Muscle of leg (tissue), 11 donors: Measurements from ENCODE around the gene TAF10. TPM values are rescaled to one million over a fixed set of nuclear protein-coding genes. Genes with fewer than 3 reads are reported as not detected.

Source experiments
- DNase-seq: peaks from one replicate; pipeline ENCODE4 v3.0.0; 2013
- H3K27ac ChIP-seq: one replicate; pipeline ENCODE4 v1.5.1; 2013; ENCODE audit warnings: mild to moderate bottlenecking, low read length, control low read depth
- H3K27me3 ChIP-seq: one replicate; pipeline ENCODE4 v1.6.1; 2013; ENCODE audit warnings: low read length; ENCODE audit not compliant: control insufficient read depth, insufficient read depth
- H3K36me3 ChIP-seq: one replicate; pipeline ENCODE4 v1.6.1; 2013; ENCODE audit warnings: low read length; ENCODE audit not compliant: control insufficient read depth, insufficient read depth
- H3K4me1 ChIP-seq: one replicate; pipeline ENCODE4 v1.6.1; 2013; ENCODE audit warnings: low read length; ENCODE audit not compliant: control insufficient read depth, insufficient read depth
- H3K4me3 ChIP-seq: one replicate; pipeline ENCODE4 v1.5.1; 2013; ENCODE audit warnings: low read length, control low read depth
- H3K9me3 ChIP-seq: replicated peaks from 2 replicates; pipeline ENCODE4 v1.6.1; 2013; ENCODE audit warnings: low read depth, low read length; ENCODE audit not compliant: control insufficient read depth
- WGBS: methylation state at CpG from one replicate; pipeline ENCODE4 v1.1.5; 2013; ENCODE audit warnings: missing lambda C conversion rate; ENCODE audit not compliant: insufficient coverage; 5-methylcytosine and 5-hydroxymethylcytosine counted together
- polyA plus RNA-seq, 8 donors: library from polyadenylated mRNA; unstranded; fragments of 120-200 nt; gene quantifications; one replicate each; pipeline versions ENCODE4 v1.2.1 to v1.2.3, GENCODE V29; 2013; ENCODE audit warnings: inconsistent platforms in 1 of 8, low replicate concordance in 1 of 8; ENCODE audit not compliant: insufficient read length in 8 of 8, insufficient read depth in 1 of 8
- total RNA-seq: library from RNA; stranded (reverse); fragments of 120-200 nt; gene quantifications from one replicate; pipeline ENCODE4 v1.2.4, GENCODE V29; 2013

TAF10 gene
- total and polyA plus RNA-seq, 9 donors = 76.3 to 128 (median 106) TPM

- Histone ChIP-seq H3K4me1 (peaks cover 50% of the 10 kb centered on the region), H3K36me3 (peaks cover 63% of the 10 kb centered on the region), H3K9me3 (no peaks in the 10 kb centered on the region), H3K27me3 (no peaks in the 10 kb centered on the region), H3K27ac (peak overlapping the region; percentile 93), H3K4me3 (no peak overlapping the region)
- WGBS = 100% methylated on average over 3 of the region's 6 CpGs
- DNase-seq = peak; percentile 23
Observed at GRCh38 chr11:6610591-6610990, 1.4 kb downstream of the TAF10 start.

GRCh38 chr11:6609502-6610015 lies 2.5 kb downstream of the TAF10 start:
- H3K27me3 ChIP-seq = no peaks in the 10 kb centered on the region
- no peaks in the 10 kb centered on the region for H3K9me3 ChIP-seq
- no peak overlapping the region for H3K27ac ChIP-seq
- 91% methylated on average over 5 of the region's 8 CpGs for WGBS
- H3K36me3 ChIP-seq = peaks cover 57% of the 10 kb centered on the region
- no peak overlapping the region for H3K4me3 ChIP-seq
- peaks cover 58% of the 10 kb centered on the region for H3K4me1 ChIP-seq
- DNase-seq = peak; percentile 17

GRCh38 chr11:6608726-6609501 lies 3.1 kb downstream of the TAF10 start:
- Histone ChIP-seq H3K27me3 (no peaks in the 10 kb centered on the region), H3K9me3 (no peaks in the 10 kb centered on the region), H3K4me1 (peaks cover 58% of the 10 kb centered on the region), H3K27ac (no peak overlapping the region), H3K4me3 (no peak overlapping the region), H3K36me3 (peaks cover 53% of the 10 kb centered on the region)
- WGBS = 76% methylated on average over 9 of the region's 14 CpGs
- DNase-seq = peak; percentile 12

GRCh38 chr11:6608011-6608410 lies 4.0 kb downstream of the TAF10 start:
- DNase-seq = peak; percentile 7
- WGBS = 93% methylated on average over 4 of the region's 9 CpGs
- Histone ChIP-seq H3K4me1 (peaks cover 54% of the 10 kb centered on the region), H3K27me3 (no peaks in the 10 kb centered on the region), H3K27ac (peak overlapping the region; percentile 100), H3K36me3 (peaks cover 53% of the 10 kb centered on the region), H3K4me3 (no peak overlapping the region), H3K9me3 (no peaks in the 10 kb centered on the region)

- Histone ChIP-seq H3K9me3 (no peaks in the 10 kb centered on the region), H3K27ac (peak overlapping the region; percentile 100), H3K27me3 (no peaks in the 10 kb centered on the region), H3K4me1 (peaks cover 55% of the 10 kb centered on the region), H3K4me3 (no peak overlapping the region), H3K36me3 (peaks cover 55% of the 10 kb centered on the region)
- no peak for DNase-seq
Observed at GRCh38 chr11:6607190-6607795, 4.7 kb downstream of the TAF10 start.

- Histone ChIP-seq H3K27me3 (no peaks in the 10 kb centered on the region), H3K9me3 (no peaks in the 10 kb centered on the region), H3K36me3 (peaks cover 56% of the 10 kb centered on the region), H3K27ac (peak overlapping the region; percentile 100), H3K4me3 (peak overlapping the region; percentile 21), H3K4me1 (peaks cover 61% of the 10 kb centered on the region)
- DNase-seq = peak; percentile 98
- 25% methylated on average over 6 of the region's 11 CpGs for WGBS
Observed at GRCh38 chr11:6606471-6607189, 5.4 kb downstream of the TAF10 start.

GRCh38 chr11:6604790-6605189 lies 7.2 kb downstream of the TAF10 start:
- peaks cover 56% of the 10 kb centered on the region for H3K36me3 ChIP-seq
- H3K9me3 ChIP-seq = no peaks in the 10 kb centered on the region
- H3K27me3 ChIP-seq = no peaks in the 10 kb centered on the region
- H3K27ac ChIP-seq = peak overlapping the region; percentile 100
- DNase-seq = peak; percentile 19
- 10% methylated on average over 3 of the region's 3 CpGs for WGBS
- peak overlapping the region; percentile 98 for H3K4me3 ChIP-seq
- H3K4me1 ChIP-seq = peaks cover 53% of the 10 kb centered on the region

- peak overlapping the region; percentile 100 for H3K27ac ChIP-seq
- H3K4me3 ChIP-seq = peak overlapping the region; percentile 98
- peaks cover 56% of the 10 kb centered on the region for H3K36me3 ChIP-seq
- peaks cover 47% of the 10 kb centered on the region for H3K4me1 ChIP-seq
- DNase-seq = peak; percentile 89
- H3K9me3 ChIP-seq = no peaks in the 10 kb centered on the region
- WGBS = 0% methylated on average over 13 of the region's 20 CpGs
- H3K27me3 ChIP-seq = no peaks in the 10 kb centered on the region
Observed at GRCh38 chr11:6604081-6604626, 7.9 kb downstream of the TAF10 start.

GRCh38 chr11:6603287-6604080 lies 8.5 kb downstream of the TAF10 start, which contains the start of the genes ILK and RRP8:
Gene ILK, plus strand, starts transcription at chr11:6603774. Its CDS starts 498 bp downstream, at chr11:6604272.
Gene RRP8, minus strand, starts transcription at chr11:6603616. Its CDS starts 114 bp downstream, at chr11:6603502.
- Histone ChIP-seq H3K27me3 (no peaks in the 10 kb centered on the region), H3K9me3 (no peaks in the 10 kb centered on the region), H3K4me3 (peak within 1 kb of the TSS; percentile 98), H3K4me1 (peaks cover 47% of the 10 kb centered on the region), H3K27ac (peak within 1 kb of the TSS; percentile 100), H3K36me3 (peaks cover 56% of the 10 kb centered on the region)
- WGBS = under 1% methylated on average over 70 of the region's 72 CpGs
- peak; percentile 97 for DNase-seq
